Sigmoid colon (tissue), 7 donors: ENCODE data around the gene USB1. TPM values are rescaled to one million over a fixed set of nuclear protein-coding genes. Genes with fewer than 3 reads are reported as not detected.
A peak's percentile ranks its signal among the peaks of the same experiment; 100 is the strongest.

Source experiments
- DNase-seq: peaks from one replicate; pipeline ENCODE4 v3.0.0-alpha.2; 2019
- H3K27ac ChIP-seq, 4 donors: fragments of 200-600 bp; sonication (generic); one replicate each; pipeline ENCODE4 v1.5.1; 2016 to 2019; ENCODE audit warnings: mild to moderate bottlenecking in 1 of 4
- H3K27me3 ChIP-seq, 3 donors: fragments of 200-600 bp; sonication (generic); one replicate each; pipeline ENCODE4 v1.5.1; 2019; ENCODE audit warnings: mild to moderate bottlenecking in 1 of 3
- H3K36me3 ChIP-seq, 4 donors: fragments of 200-600 bp; sonication (generic); one replicate each; pipeline ENCODE4 v1.5.1; 2016 to 2019
- H3K4me1 ChIP-seq, 4 donors: fragments of 200-600 bp; sonication (generic); one replicate each; pipeline ENCODE4 v1.5.1; 2017 to 2019
- H3K4me3 ChIP-seq, 4 donors: fragments of 200-600 bp; sonication (generic); one replicate each; pipeline ENCODE4 v1.5.1; 2017 to 2019; ENCODE audit warnings: mild to moderate bottlenecking in 2 of 4, moderate library complexity in 1 of 4
- H3K9me3 ChIP-seq, 4 donors: fragments of 200-600 bp in 3 of 4; sonication (generic) in 3 of 4; one replicate each; pipeline versions ENCODE4 v1.5.1 to v1.6.1; 2013 to 2019
- CTCF ChIP-seq, 4 experiments: fragments of 450-650 bp in 3 of 4; fragments of 200-600 bp in 1 of 4; IDR thresholded peaks; one replicate each; pipeline ENCODE4 v1.5.1; 2016 to 2019; ENCODE audit warnings: antibody characterized with exemption in 4 of 4, mild to moderate bottlenecking in 3 of 4, moderate library complexity in 2 of 4
- EP300 ChIP-seq, 4 donors: sonication (generic); formaldehyde crosslinking; IDR thresholded peaks; one replicate each; pipeline ENCODE4 v1.6.1; 2017; ENCODE audit warnings: antibody characterized with exemption in 4 of 4
- POLR2A ChIP-seq, 2 donors: fragments of 450-650 bp; IDR thresholded peaks; one replicate each; pipeline ENCODE4 v1.6.1; 2016; ENCODE audit warnings: antibody characterized with exemption in 2 of 2, mild to moderate bottlenecking in 2 of 2, moderate library complexity in 2 of 2
- POLR2AphosphoS5 ChIP-seq, 4 donors: sonication (generic); formaldehyde crosslinking; IDR thresholded peaks; one replicate each; pipeline ENCODE4 v1.6.1; 2017; ENCODE audit warnings: antibody characterized with exemption in 4 of 4
- WGBS, 2 donors: extraction: QIAGEN DNeasy Blood & Tissue Kit; methylation state at CpG; one replicate each; pipeline ENCODE4 v1.1.7; 2013; 5-methylcytosine and 5-hydroxymethylcytosine counted together
- intact Hi-C: fragments of 100-400 bp; cut with DNase I; formaldehyde crosslinking; loops from one replicate; pipeline ENCODE4 v1.15.1; 2023
- polyA plus RNA-seq, 3 donors: library from polyadenylated mRNA; stranded (reverse); fragments of 200-250 nt; gene quantifications; one replicate each; pipeline ENCODE4 v1.2.3, GENCODE V29; 2013
- total RNA-seq, 4 donors: library from RNA; depleted of rRNA; stranded (reverse); fragments of >200 nt; gene quantifications; one replicate each; pipeline ENCODE4 v1.1.0, GENCODE V29; 2016
- donor health status: healthy with polysubstance abuse.
- donor health status: Bipolar disorder and iron deficiency.
- donor health status: healthy.

The USB1 gene
- total RNA-seq (10 to 100 TPM; 19.9 to 44.9 (median 34.9) TPM), polyA plus RNA-seq (10 to 100 TPM; 31.1 to 39.1 (median 36.6) TPM)

- Histone ChIP-seq H3K9me3 (no peaks in the 10 kb centered on the region), H3K4me3 (peak within 1 kb of the TSS; percentile 48 to 91 (median 82)), H3K36me3 (peaks cover 5 to 43% (median 21%) of the 10 kb centered on the region in 4 donors), H3K4me1 (peaks cover 0 to 45% (median 30%) of the 10 kb centered on the region in 4 donors), H3K27ac (peak within 1 kb of the TSS; percentile 93 to 98 (median 96)), H3K27me3 (no peaks in the 10 kb centered on the region)
- 1% methylated on average over 81 of the region's 81 CpGs for WGBS, 2 donors
- TF ChIP-seq CTCF (IDR thresholded peaks at IDR 0.05) (peak in 3 of 4 experiments; percentile 22 to 63 (median 58)), POLR2A (IDR thresholded peaks at IDR 0.05) (peak; percentile 69 to 79), POLR2AphosphoS5 (IDR thresholded peaks at IDR 0.05) (peak; percentile 80 to 89 (median 86)), EP300 (IDR thresholded peaks at IDR 0.05) (no peak)
- intact Hi-C loops, result loop anchor here (2.0 to 10.0 kb wide), 5 partner anchors 102 to 546 kb away; partner anchors contain the start of genes CCDC102A, KATNB1 and KIFC3
- peak; percentile 92 for DNase-seq
Observed at GRCh38 chr16:58000706-58001676, at the start of gene USB1. Gene USB1 (plus strand): TSS chr16:58001407. CDS start chr16:58001484, 77 bp downstream.

- H3K27ac ChIP-seq, result no peak overlapping the region
- peaks cover 0 to 2% (median 0%) of the 10 kb centered on the region in 3 donors for H3K27me3 ChIP-seq
- no peak for DNase-seq
- H3K4me1 ChIP-seq, result no peaks in the 10 kb centered on the region
- no peak for TF ChIP-seq CTCF (IDR thresholded peaks at IDR 0.05)
- no peak for TF ChIP-seq POLR2AphosphoS5 (IDR thresholded peaks at IDR 0.05)
- no peak for TF ChIP-seq EP300 (IDR thresholded peaks at IDR 0.05)
- no peak for TF ChIP-seq POLR2A (IDR thresholded peaks at IDR 0.05)
- WGBS, 2 donors, result 82 to 90% methylated on average over 9 of the region's 9 CpGs
- no peaks in the 10 kb centered on the region for H3K9me3 ChIP-seq
- no peak overlapping the region for H3K4me3 ChIP-seq
- intact Hi-C loops, result no loop called here
- H3K36me3 ChIP-seq, result no peaks in the 10 kb centered on the region
Observed at GRCh38 chr16:57952909-57953308, 48.3 kb upstream of the USB1 start.

GRCh38 chr16:57953857-57954256 is 47.4 kb upstream of the USB1 start:
- H3K36me3 ChIP-seq, result no peaks in the 10 kb centered on the region
- H3K27me3 ChIP-seq, result peaks cover 0 to 2% (median 0%) of the 10 kb centered on the region in 3 donors
- intact Hi-C loops, result no loop called here
- DNase-seq, result no peak
- no peak for TF ChIP-seq POLR2AphosphoS5 (IDR thresholded peaks at IDR 0.05)
- no peak for TF ChIP-seq POLR2A (IDR thresholded peaks at IDR 0.05)
- TF ChIP-seq CTCF (IDR thresholded peaks at IDR 0.05), result no peak
- no peak for TF ChIP-seq EP300 (IDR thresholded peaks at IDR 0.05)
- WGBS, 2 donors, result 92 to 95% methylated on average over 1 of the region's 1 CpG
- H3K4me1 ChIP-seq, result no peaks in the 10 kb centered on the region
- no peaks in the 10 kb centered on the region for H3K9me3 ChIP-seq
- no peak overlapping the region for H3K27ac ChIP-seq
- no peak overlapping the region for H3K4me3 ChIP-seq

- Histone ChIP-seq H3K27ac (no peak overlapping the region), H3K4me3 (no peak overlapping the region), H3K9me3 (no peaks in the 10 kb centered on the region), H3K36me3 (no peaks in the 10 kb centered on the region), H3K27me3 (no peaks in the 10 kb centered on the region), H3K4me1 (no peaks in the 10 kb centered on the region)
- TF ChIP-seq POLR2AphosphoS5 (IDR thresholded peaks at IDR 0.05), result no peak
- TF ChIP-seq POLR2A (IDR thresholded peaks at IDR 0.05), result no peak
- TF ChIP-seq EP300 (IDR thresholded peaks at IDR 0.05), result no peak
- no peak for TF ChIP-seq CTCF (IDR thresholded peaks at IDR 0.05)
- intact Hi-C loops, result no loop called here
- 58 to 83% methylated on average over 12 of the region's 12 CpGs for WGBS, 2 donors
- no peak for DNase-seq
Observed at GRCh38 chr16:57955572-57956188, 45.5 kb upstream of the USB1 start.
